ENCODE measurements around the gene ZNF227.

DNA sequence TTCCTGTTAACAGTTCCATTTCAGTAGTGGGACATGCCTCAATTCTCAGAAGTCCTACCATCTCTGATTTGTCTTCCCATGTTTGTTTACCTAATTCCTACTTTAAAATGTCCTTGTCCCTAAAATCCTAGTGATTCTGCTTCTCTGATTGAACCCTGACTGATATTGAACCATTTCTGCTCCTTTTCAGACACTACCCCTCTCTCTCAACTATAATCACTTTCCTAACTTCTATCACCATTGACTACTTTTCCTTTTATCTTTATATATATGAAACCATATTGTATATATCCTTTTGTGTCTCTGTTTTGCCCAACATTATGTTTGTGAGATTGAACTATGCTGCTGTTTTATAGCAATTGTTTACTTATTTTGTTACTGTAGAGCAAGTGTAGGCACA is 15.6 kb upstream of the ZNF227 start:
- TF ChIP-seq, protein P1, sequence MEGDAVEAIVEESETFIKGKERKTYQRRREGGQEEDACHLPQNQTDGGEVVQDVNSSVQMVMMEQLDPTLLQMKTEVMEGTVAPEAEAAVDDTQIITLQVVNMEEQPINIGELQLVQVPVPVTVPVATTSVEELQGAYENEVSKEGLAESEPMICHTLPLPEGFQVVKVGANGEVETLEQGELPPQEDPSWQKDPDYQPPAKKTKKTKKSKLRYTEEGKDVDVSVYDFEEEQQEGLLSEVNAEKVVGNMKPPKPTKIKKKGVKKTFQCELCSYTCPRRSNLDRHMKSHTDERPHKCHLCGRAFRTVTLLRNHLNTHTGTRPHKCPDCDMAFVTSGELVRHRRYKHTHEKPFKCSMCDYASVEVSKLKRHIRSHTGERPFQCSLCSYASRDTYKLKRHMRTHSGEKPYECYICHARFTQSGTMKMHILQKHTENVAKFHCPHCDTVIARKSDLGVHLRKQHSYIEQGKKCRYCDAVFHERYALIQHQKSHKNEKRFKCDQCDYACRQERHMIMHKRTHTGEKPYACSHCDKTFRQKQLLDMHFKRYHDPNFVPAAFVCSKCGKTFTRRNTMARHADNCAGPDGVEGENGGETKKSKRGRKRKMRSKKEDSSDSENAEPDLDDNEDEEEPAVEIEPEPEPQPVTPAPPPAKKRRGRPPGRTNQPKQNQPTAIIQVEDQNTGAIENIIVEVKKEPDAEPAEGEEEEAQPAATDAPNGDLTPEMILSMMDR (conservative IDR thresholded peaks at IDR 0.05 in 1 of 2, IDR thresholded peaks at IDR 0.05 in 1 of 2; ENCODE audit: extremely low read depth in 1 of 2, insufficient read depth in 1 of 2, low read depth in 1 of 2, low read length in 2 of 2): no peak
- TF ChIP-seq EZH2 (IDR thresholded peaks at IDR 0.05; ENCODE audit: borderline replicate concordance, low read length): no peak

Data from mammary epithelial cell (primary cell).